T-helper 2 cell treated with Interferon-gamma antibody and Interleukin-4, amounts not matched to agents 5 μg/mL and 100 μg/mL, for 36 hours (primary cell): ENCODE data around the gene DCT.

Source experiments
- DNase-seq: peaks from one replicate; pipeline ENCODE4 v3.0.0; 2021; ENCODE audit warnings: low spot score
- H3K27ac Mint-ChIP-seq: one replicate; pipeline ENCODE4 v1.8.0; 2021; ENCODE audit warnings: mild to moderate bottlenecking, mixed read lengths
- H3K27me3 Mint-ChIP-seq: one replicate; pipeline ENCODE4 v1.8.0; 2021; ENCODE audit warnings: low read depth, mixed read lengths
- H3K36me3 Mint-ChIP-seq: one replicate; pipeline ENCODE4 v1.8.0; 2021; ENCODE audit warnings: low read depth, mixed read lengths
- H3K4me1 Mint-ChIP-seq: one replicate; pipeline ENCODE4 v1.8.0; 2021; ENCODE audit warnings: low read depth, mixed read lengths
- H3K4me3 Mint-ChIP-seq: one replicate; pipeline ENCODE4 v1.8.0; 2022; ENCODE audit warnings: mild to moderate bottlenecking, moderate library complexity, mixed read lengths
- H3K9me3 Mint-ChIP-seq: one replicate; pipeline ENCODE4 v1.8.0; 2021; ENCODE audit warnings: mixed read lengths

DCT gene

GRCh38 chr13:94431987-94432386 lies 47.5 kb downstream of the DCT start:
- Mint-ChIP-seq H3K27me3 (no peaks in the 10 kb centered on the region), H3K27ac (no peak overlapping the region), H3K36me3 (no peaks in the 10 kb centered on the region), H3K4me3 (no peak overlapping the region), H3K4me1 (peaks cover 19% of the 10 kb centered on the region), H3K9me3 (no peaks in the 10 kb centered on the region)
- no peak for DNase-seq

GRCh38 chr13:94431574-94431973 lies 47.9 kb downstream of the DCT start:
- no peaks in the 10 kb centered on the region for H3K36me3 Mint-ChIP-seq
- H3K9me3 Mint-ChIP-seq = no peaks in the 10 kb centered on the region
- no peak overlapping the region for H3K27ac Mint-ChIP-seq
- H3K4me3 Mint-ChIP-seq = no peak overlapping the region
- peaks cover 19% of the 10 kb centered on the region for H3K4me1 Mint-ChIP-seq
- no peaks in the 10 kb centered on the region for H3K27me3 Mint-ChIP-seq
- no peak for DNase-seq

GRCh38 chr13:94427313-94427953 lies 52.0 kb downstream of the DCT start:
- no peaks in the 10 kb centered on the region for H3K27me3 Mint-ChIP-seq
- H3K4me3 Mint-ChIP-seq = no peak overlapping the region
- no peaks in the 10 kb centered on the region for H3K36me3 Mint-ChIP-seq
- peaks cover 3% of the 10 kb centered on the region for H3K4me1 Mint-ChIP-seq
- no peak for DNase-seq
- H3K9me3 Mint-ChIP-seq = no peaks in the 10 kb centered on the region
- no peak overlapping the region for H3K27ac Mint-ChIP-seq

GRCh38 chr13:94419925-94420305 lies 59.6 kb downstream of the DCT start:
- Mint-ChIP-seq H3K4me1 (peaks cover 15% of the 10 kb centered on the region), H3K27ac (no peak overlapping the region), H3K36me3 (peaks cover 11% of the 10 kb centered on the region), H3K4me3 (no peak overlapping the region), H3K27me3 (no peaks in the 10 kb centered on the region), H3K9me3 (peaks cover 43% of the 10 kb centered on the region)
- DNase-seq = no peak

GRCh38 chr13:94419304-94419924 lies 60.1 kb downstream of the DCT start:
- DNase-seq = peak; percentile 69
- Mint-ChIP-seq H3K27ac (peak overlapping the region; percentile 61), H3K4me3 (peak overlapping the region; percentile 30), H3K27me3 (no peaks in the 10 kb centered on the region), H3K9me3 (peaks cover 43% of the 10 kb centered on the region), H3K36me3 (peaks cover 11% of the 10 kb centered on the region), H3K4me1 (peaks cover 15% of the 10 kb centered on the region)

GRCh38 chr13:94417294-94417693 lies 62.2 kb downstream of the DCT start:
- Mint-ChIP-seq H3K4me3 (no peak overlapping the region), H3K36me3 (peaks cover 11% of the 10 kb centered on the region), H3K27ac (no peak overlapping the region), H3K4me1 (peaks cover 15% of the 10 kb centered on the region), H3K9me3 (peaks cover 43% of the 10 kb centered on the region), H3K27me3 (no peaks in the 10 kb centered on the region)
- DNase-seq = no peak

GRCh38 chr13:94416454-94417080 lies 62.9 kb downstream of the DCT start:
- H3K4me3 Mint-ChIP-seq = no peak overlapping the region
- H3K27me3 Mint-ChIP-seq = no peaks in the 10 kb centered on the region
- peaks cover 11% of the 10 kb centered on the region for H3K36me3 Mint-ChIP-seq
- no peak overlapping the region for H3K27ac Mint-ChIP-seq
- H3K9me3 Mint-ChIP-seq = peaks cover 40% of the 10 kb centered on the region
- H3K4me1 Mint-ChIP-seq = peaks cover 15% of the 10 kb centered on the region
- DNase-seq = no peak

GRCh38 chr13:94415500-94416237 lies 63.8 kb downstream of the DCT start:
- DNase-seq = no peak
- Mint-ChIP-seq H3K4me3 (no peak overlapping the region), H3K36me3 (peaks cover 11% of the 10 kb centered on the region), H3K27ac (no peak overlapping the region), H3K9me3 (peaks cover 32% of the 10 kb centered on the region), H3K4me1 (peaks cover 15% of the 10 kb centered on the region), H3K27me3 (no peaks in the 10 kb centered on the region)

- no peak for DNase-seq
- Mint-ChIP-seq H3K27ac (no peak overlapping the region), H3K9me3 (peaks cover 24% of the 10 kb centered on the region), H3K4me3 (no peak overlapping the region), H3K27me3 (no peaks in the 10 kb centered on the region), H3K4me1 (peaks cover 14% of the 10 kb centered on the region), H3K36me3 (peaks cover 8% of the 10 kb centered on the region)
These were observed 64.8 kb downstream of the DCT start for GRCh38 chr13:94414708-94415107.

- Mint-ChIP-seq H3K36me3 (peaks cover 6% of the 10 kb centered on the region), H3K27ac (no peak overlapping the region), H3K4me3 (no peak overlapping the region), H3K4me1 (peaks cover 9% of the 10 kb centered on the region), H3K27me3 (no peaks in the 10 kb centered on the region), H3K9me3 (peaks cover 18% of the 10 kb centered on the region)
- no peak for DNase-seq
These were observed 65.3 kb downstream of the DCT start for GRCh38 chr13:94414141-94414540.

- Mint-ChIP-seq H3K27ac (no peak overlapping the region), H3K36me3 (peaks cover 4% of the 10 kb centered on the region), H3K4me1 (peaks cover 3% of the 10 kb centered on the region), H3K9me3 (peaks cover 17% of the 10 kb centered on the region), H3K27me3 (no peaks in the 10 kb centered on the region), H3K4me3 (no peak overlapping the region)
- no peak for DNase-seq
These were observed 65.9 kb downstream of the DCT start for GRCh38 chr13:94413598-94413944.

- peaks cover 13% of the 10 kb centered on the region for H3K9me3 Mint-ChIP-seq
- no peak overlapping the region for H3K4me3 Mint-ChIP-seq
- peaks cover 3% of the 10 kb centered on the region for H3K36me3 Mint-ChIP-seq
- H3K27ac Mint-ChIP-seq = no peak overlapping the region
- H3K27me3 Mint-ChIP-seq = no peaks in the 10 kb centered on the region
- H3K4me1 Mint-ChIP-seq = peaks cover 1% of the 10 kb centered on the region
- no peak for DNase-seq
These were observed 66.4 kb downstream of the DCT start for GRCh38 chr13:94412870-94413597.

GRCh38 chr13:94411747-94412146 lies 67.7 kb downstream of the DCT start:
- Mint-ChIP-seq H3K4me3 (no peak overlapping the region), H3K9me3 (peaks cover 5% of the 10 kb centered on the region), H3K4me1 (no peaks in the 10 kb centered on the region), H3K27me3 (no peaks in the 10 kb centered on the region), H3K27ac (no peak overlapping the region), H3K36me3 (no peaks in the 10 kb centered on the region)
- DNase-seq = no peak
